K562 (cell line): ENCODE results near the gene GNPAT. TPM values are rescaled to one million over a fixed set of nuclear protein-coding genes. Genes with fewer than 3 reads are reported as not detected.

Experiments
- BHLHE40 ChIP-seq: IDR thresholded peaks from 2 replicates; pipeline ENCODE4 v1.6.1; 2011; ENCODE audit warnings: low read length, improper control_type of control experiment
- GATAD2A ChIP-seq: fragments of 450-650 bp; IDR thresholded peaks from 2 replicates; pipeline ENCODE4 v1.6.1; 2017
- HCFC1 ChIP-seq: IDR thresholded peaks from 2 replicates; pipeline ENCODE4 v1.6.1; 2012; ENCODE audit warnings: low read depth, low read length, improper control_type of control experiment
- HNRNPLL ChIP-seq: fragments of 200-400 bp; formaldehyde crosslinking; IDR thresholded peaks from 2 replicates; pipeline ENCODE4 v1.6.1; 2017; ENCODE audit warnings: low read length, low read depth, mild to moderate bottlenecking; ENCODE audit not compliant: poor library complexity, severe bottlenecking
- KAT8 ChIP-seq: fragments of 450-650 bp; IDR thresholded peaks from 2 replicates; pipeline ENCODE4 v1.6.1; 2016; ENCODE audit warnings: low read depth, mild to moderate bottlenecking
- KDM1A ChIP-seq, 2 experiments: fragments of 450-650 bp; IDR thresholded peaks; 2 replicates each; pipeline ENCODE4 v1.6.1; 2016; ENCODE audit warnings: mild to moderate bottlenecking in 2 of 2
- KDM5B ChIP-seq: fragments of 200-600 bp; sonication (generic); IDR thresholded peaks from 2 replicates; pipeline ENCODE4 v1.6.1; 2012; ENCODE audit warnings: low read depth, mild to moderate bottlenecking, moderate library complexity, low read length, control low read depth, inconsistent platforms; ENCODE audit not compliant: insufficient replicate concordance
- NFRKB ChIP-seq: fragments of 450-650 bp; IDR thresholded peaks from 2 replicates; pipeline ENCODE4 v1.6.1; 2016; ENCODE audit warnings: low read depth
- SP1 ChIP-seq: sonication (generic); formaldehyde crosslinking; IDR thresholded peaks from 2 replicates; pipeline ENCODE4 v1.8.1; 2022; ENCODE audit warnings: mild to moderate bottlenecking, missing genetic modification reagents
- WHSC1 ChIP-seq: IDR thresholded peaks from one replicate; pipeline ENCODE4 v1.6.1; 2012; ENCODE audit warnings: low read length, control low read depth, inconsistent platforms
- ZFP30 ChIP-seq: fragments of 250-450 bp; sonication (Bioruptor Pico); IDR thresholded peaks from 2 replicates; pipeline ENCODE4 v1.8.0; 2022; ENCODE audit warnings: moderate library complexity, mild to moderate bottlenecking, inconsistent platforms, borderline replicate concordance
- ZFPM2 ChIP-seq: fragments of 250-450 bp; sonication (Bioruptor Pico); IDR thresholded peaks from 2 replicates; pipeline ENCODE4 v1.5.1; 2022; ENCODE audit warnings: mild to moderate bottlenecking
- ZKSCAN8 ChIP-seq: fragments of 200-800 bp; sonication (Bioruptor generic); IDR thresholded peaks from 2 replicates; pipeline ENCODE4 v1.6.1; 2016; ENCODE audit warnings: missing genetic modification characterization, missing compliant biosample characterization
- ZNF431 ChIP-seq: sonication (generic); formaldehyde crosslinking; IDR thresholded peaks from 2 replicates; pipeline ENCODE4 v1.8.0; 2022; ENCODE audit warnings: mild to moderate bottlenecking, missing genetic modification reagents
- ZNF707 ChIP-seq: fragments of 250-450 bp; sonication (Bioruptor Pico); conservative IDR thresholded peaks from 2 replicates; pipeline ENCODE4 v1.8.0; 2022; ENCODE audit warnings: inconsistent platforms, mild to moderate bottlenecking, moderate library complexity
- polyA plus RNA-seq, 8 experiments: library from polyadenylated mRNA; depleted of rRNA in 4 of 8; stranded (reverse) in 5 of 8; unstranded in 3 of 8; fragments of >200 nt; fragmentation: Nextera tagmentation in 2 of 8; fragmentation: Illumina TruSeq in 1 of 8; extraction: Ambion mirVana in 2 of 8; extraction: Trizol in 1 of 8; gene quantifications; 2 replicates each; pipeline versions ENCODE4 v1.2.1 to v1.2.3, GENCODE V29; 2011 to 2014; ENCODE audit warnings: inconsistent platforms in 1 of 8, missing spikeins in 1 of 8
- total RNA-seq, 7 experiments: library from RNA; depleted of rRNA in 6 of 7; stranded (reverse); fragments of >200 nt in 6 of 7; fragmentation: Illumina TruSeq in 2 of 7; extraction: Trizol in 2 of 7; gene quantifications; 2 replicates each; pipeline versions ENCODE4 v1.2.1 to v1.2.3, GENCODE V29; 2011 to 2021; ENCODE audit warnings: low replicate concordance in 1 of 7
- TF ChIP-seq, protein P1 (sequence below), 2 experiments: fragments of 450-650 bp; IDR thresholded peaks; 2 replicates each; pipeline ENCODE4 v1.6.1; 2018; ENCODE audit warnings: mild to moderate bottlenecking in 2 of 2, low read depth in 1 of 2; ENCODE audit not compliant: partially characterized antibody in 2 of 2
- TF ChIP-seq, protein P2 (sequence below), 2 experiments: fragments of 450-650 bp; formaldehyde crosslinking in 1 of 2; IDR thresholded peaks; 2 replicates each; pipeline versions ENCODE4 v1.4.0 to v1.6.1; 2014 to 2020; ENCODE audit warnings: mild to moderate bottlenecking in 2 of 2, borderline replicate concordance in 1 of 2, low read depth in 1 of 2

The GNPAT gene
- total and polyA plus RNA-seq, 9 of the 15 experiments (the other 6 are each of a cell fraction or from before 2014, with no cell fraction given), result 32.1 to 68.8 (median 50.7) TPM

DNA sequence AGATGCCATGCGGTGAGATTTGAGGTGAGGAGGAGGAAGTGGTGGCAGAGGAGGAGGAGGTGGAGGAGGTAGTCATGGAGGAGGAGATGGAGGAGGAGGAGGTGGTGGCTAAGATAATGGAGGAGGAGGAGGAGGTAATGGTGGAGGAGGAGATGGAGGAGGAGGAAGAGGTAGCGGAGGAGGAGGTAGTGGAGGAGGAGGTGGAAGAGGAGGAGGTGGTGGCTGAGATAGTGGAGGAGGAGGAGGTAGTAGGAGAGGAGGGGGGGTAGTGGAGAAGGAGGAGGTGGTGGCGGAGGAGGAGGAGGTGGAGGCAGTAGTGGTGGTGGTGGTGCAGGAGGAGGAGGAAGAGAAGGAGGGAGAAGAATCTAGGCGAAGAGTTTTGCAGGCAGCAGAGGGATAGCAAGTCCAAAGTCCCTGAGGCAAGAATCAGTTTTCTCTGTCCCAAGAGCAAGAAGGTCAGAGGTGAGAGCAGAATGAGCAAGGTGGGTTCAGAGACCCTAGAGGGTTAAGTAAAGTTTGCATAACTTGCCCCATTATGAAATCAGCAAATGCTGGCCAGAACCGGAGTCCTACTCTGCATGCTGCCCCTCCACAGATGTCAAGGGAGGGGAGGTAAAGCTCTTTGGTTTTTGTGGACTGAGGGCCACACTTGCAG is 38.9 kb upstream of the GNPAT start (continued):
- TF ChIP-seq ZFP30 (CRISPR knock-in tag) (no peak), NFRKB (peak; percentile 58; the same call in 1 of the 2 replicates), BHLHE40 (peak; percentile 21; the same call in 1 of the 2 replicates), SP1 (CRISPR knock-in tag) (peak; percentile 52), KAT8 (no peak), KDM5B (no peak), HNRNPLL (peak; percentile 67), ZNF431 (peak; percentile 93), WHSC1 (no peak), ZKSCAN8 (no peak), ZNF707 (CRISPR knock-in tag) (no peak), ZFPM2 (no peak), HCFC1 (no peak), GATAD2A (peak; percentile 95; the same call in 1 of the 2 replicates), KDM1A (IDR thresholded peaks at IDR 0.05) (peak in 1 of 2 experiments; percentile 63; a peak in 2 of 4 replicates)
- TF ChIP-seq, protein P1, sequence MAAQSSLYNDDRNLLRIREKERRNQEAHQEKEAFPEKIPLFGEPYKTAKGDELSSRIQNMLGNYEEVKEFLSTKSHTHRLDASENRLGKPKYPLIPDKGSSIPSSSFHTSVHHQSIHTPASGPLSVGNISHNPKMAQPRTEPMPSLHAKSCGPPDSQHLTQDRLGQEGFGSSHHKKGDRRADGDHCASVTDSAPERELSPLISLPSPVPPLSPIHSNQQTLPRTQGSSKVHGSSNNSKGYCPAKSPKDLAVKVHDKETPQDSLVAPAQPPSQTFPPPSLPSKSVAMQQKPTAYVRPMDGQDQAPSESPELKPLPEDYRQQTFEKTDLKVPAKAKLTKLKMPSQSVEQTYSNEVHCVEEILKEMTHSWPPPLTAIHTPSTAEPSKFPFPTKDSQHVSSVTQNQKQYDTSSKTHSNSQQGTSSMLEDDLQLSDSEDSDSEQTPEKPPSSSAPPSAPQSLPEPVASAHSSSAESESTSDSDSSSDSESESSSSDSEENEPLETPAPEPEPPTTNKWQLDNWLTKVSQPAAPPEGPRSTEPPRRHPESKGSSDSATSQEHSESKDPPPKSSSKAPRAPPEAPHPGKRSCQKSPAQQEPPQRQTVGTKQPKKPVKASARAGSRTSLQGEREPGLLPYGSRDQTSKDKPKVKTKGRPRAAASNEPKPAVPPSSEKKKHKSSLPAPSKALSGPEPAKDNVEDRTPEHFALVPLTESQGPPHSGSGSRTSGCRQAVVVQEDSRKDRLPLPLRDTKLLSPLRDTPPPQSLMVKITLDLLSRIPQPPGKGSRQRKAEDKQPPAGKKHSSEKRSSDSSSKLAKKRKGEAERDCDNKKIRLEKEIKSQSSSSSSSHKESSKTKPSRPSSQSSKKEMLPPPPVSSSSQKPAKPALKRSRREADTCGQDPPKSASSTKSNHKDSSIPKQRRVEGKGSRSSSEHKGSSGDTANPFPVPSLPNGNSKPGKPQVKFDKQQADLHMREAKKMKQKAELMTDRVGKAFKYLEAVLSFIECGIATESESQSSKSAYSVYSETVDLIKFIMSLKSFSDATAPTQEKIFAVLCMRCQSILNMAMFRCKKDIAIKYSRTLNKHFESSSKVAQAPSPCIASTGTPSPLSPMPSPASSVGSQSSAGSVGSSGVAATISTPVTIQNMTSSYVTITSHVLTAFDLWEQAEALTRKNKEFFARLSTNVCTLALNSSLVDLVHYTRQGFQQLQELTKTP (IDR thresholded peaks at IDR 0.05; ENCODE audit: low read depth in 1 of 2, partially characterized antibody in 2 of 2), result peak in 1 of 2 experiments; percentile 25
- TF ChIP-seq, protein P2, sequence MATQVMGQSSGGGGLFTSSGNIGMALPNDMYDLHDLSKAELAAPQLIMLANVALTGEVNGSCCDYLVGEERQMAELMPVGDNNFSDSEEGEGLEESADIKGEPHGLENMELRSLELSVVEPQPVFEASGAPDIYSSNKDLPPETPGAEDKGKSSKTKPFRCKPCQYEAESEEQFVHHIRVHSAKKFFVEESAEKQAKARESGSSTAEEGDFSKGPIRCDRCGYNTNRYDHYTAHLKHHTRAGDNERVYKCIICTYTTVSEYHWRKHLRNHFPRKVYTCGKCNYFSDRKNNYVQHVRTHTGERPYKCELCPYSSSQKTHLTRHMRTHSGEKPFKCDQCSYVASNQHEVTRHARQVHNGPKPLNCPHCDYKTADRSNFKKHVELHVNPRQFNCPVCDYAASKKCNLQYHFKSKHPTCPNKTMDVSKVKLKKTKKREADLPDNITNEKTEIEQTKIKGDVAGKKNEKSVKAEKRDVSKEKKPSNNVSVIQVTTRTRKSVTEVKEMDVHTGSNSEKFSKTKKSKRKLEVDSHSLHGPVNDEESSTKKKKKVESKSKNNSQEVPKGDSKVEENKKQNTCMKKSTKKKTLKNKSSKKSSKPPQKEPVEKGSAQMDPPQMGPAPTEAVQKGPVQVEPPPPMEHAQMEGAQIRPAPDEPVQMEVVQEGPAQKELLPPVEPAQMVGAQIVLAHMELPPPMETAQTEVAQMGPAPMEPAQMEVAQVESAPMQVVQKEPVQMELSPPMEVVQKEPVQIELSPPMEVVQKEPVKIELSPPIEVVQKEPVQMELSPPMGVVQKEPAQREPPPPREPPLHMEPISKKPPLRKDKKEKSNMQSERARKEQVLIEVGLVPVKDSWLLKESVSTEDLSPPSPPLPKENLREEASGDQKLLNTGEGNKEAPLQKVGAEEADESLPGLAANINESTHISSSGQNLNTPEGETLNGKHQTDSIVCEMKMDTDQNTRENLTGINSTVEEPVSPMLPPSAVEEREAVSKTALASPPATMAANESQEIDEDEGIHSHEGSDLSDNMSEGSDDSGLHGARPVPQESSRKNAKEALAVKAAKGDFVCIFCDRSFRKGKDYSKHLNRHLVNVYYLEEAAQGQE (IDR thresholded peaks at IDR 0.05; ENCODE audit: borderline replicate concordance), result peak; percentile 64
- TF ChIP-seq, protein P2 (CRISPR knock-in tag; IDR thresholded peaks at IDR 0.05; ENCODE audit: low read depth), result no peak
